ENCODE results near the gene ZFPM1. TPM values are rescaled to one million over a fixed set of nuclear protein-coding genes. Genes with fewer than 3 reads are reported as not detected.

The ZFPM1 gene
- total RNA-seq, 1 donor from 2014 or later: 5.6 TPM

- Histone ChIP-seq H3K27me3 (ENCODE audit: low read depth) (no peaks in the 10 kb centered on the region), H3K4me1 (no peaks in the 10 kb centered on the region), H3K27ac (no peak overlapping the region), H3K36me3 (no peaks in the 10 kb centered on the region), H3K9me3 (no peaks in the 10 kb centered on the region), H3K4me3 (no peak overlapping the region)
- ATAC-seq: no peak
- no peak for DNase-seq
- intact Hi-C loops (cut with DNase I): no loop called here
- no peak for TF ChIP-seq CTCF (IDR thresholded peaks at IDR 0.05)
Measured at GRCh38 chr16:88479793-88480760, 27.0 kb downstream of the ZFPM1 start.

- H3K4me1 ChIP-seq: no peaks in the 10 kb centered on the region
- TF ChIP-seq CTCF (IDR thresholded peaks at IDR 0.05): no peak
- H3K36me3 ChIP-seq: no peaks in the 10 kb centered on the region
- H3K9me3 ChIP-seq: no peaks in the 10 kb centered on the region
- intact Hi-C loops (cut with DNase I): no loop called here
- ATAC-seq (no peak), DNase-seq (no peak)
- H3K4me3 ChIP-seq: no peak overlapping the region
- H3K27ac ChIP-seq: no peak overlapping the region
- H3K27me3 ChIP-seq (ENCODE audit: low read depth): no peaks in the 10 kb centered on the region
Measured at GRCh38 chr16:88480829-88481228, 27.7 kb downstream of the ZFPM1 start.

GRCh38 chr16:88481851-88482250 lies 28.8 kb downstream of the ZFPM1 start:
- Histone ChIP-seq H3K4me3 (no peak overlapping the region), H3K4me1 (no peaks in the 10 kb centered on the region), H3K9me3 (no peaks in the 10 kb centered on the region), H3K27ac (no peak overlapping the region), H3K36me3 (no peaks in the 10 kb centered on the region), H3K27me3 (ENCODE audit: low read depth) (no peaks in the 10 kb centered on the region)
- DNase-seq: no peak
- no peak for ATAC-seq
- intact Hi-C loops (cut with DNase I): no loop called here
- TF ChIP-seq CTCF (IDR thresholded peaks at IDR 0.05): no peak

- DNase-seq (no peak), ATAC-seq (no peak)
- intact Hi-C loops (cut with DNase I): no loop called here
- H3K4me3 ChIP-seq: no peak overlapping the region
- no peaks in the 10 kb centered on the region for H3K27me3 ChIP-seq (ENCODE audit: low read depth)
- H3K36me3 ChIP-seq: no peaks in the 10 kb centered on the region
- H3K9me3 ChIP-seq: no peaks in the 10 kb centered on the region
- H3K27ac ChIP-seq: no peak overlapping the region
- no peaks in the 10 kb centered on the region for H3K4me1 ChIP-seq
- TF ChIP-seq CTCF (IDR thresholded peaks at IDR 0.05): no peak
Measured at GRCh38 chr16:88482630-88483391, 29.7 kb downstream of the ZFPM1 start.

- TF ChIP-seq CTCF (IDR thresholded peaks at IDR 0.05): no peak
- Histone ChIP-seq H3K9me3 (no peaks in the 10 kb centered on the region), H3K36me3 (no peaks in the 10 kb centered on the region), H3K4me3 (no peak overlapping the region), H3K27ac (no peak overlapping the region), H3K4me1 (no peaks in the 10 kb centered on the region), H3K27me3 (ENCODE audit: low read depth) (no peaks in the 10 kb centered on the region)
- intact Hi-C loops (cut with DNase I): no loop called here
- no peak for ATAC-seq
- DNase-seq: no peak
Measured at GRCh38 chr16:88483392-88483641, 30.2 kb downstream of the ZFPM1 start.

All from lower lobe of right lung (tissue), 2 donors.